Stimulated activated CD4-positive, alpha-beta T cell treated with anti-CD3 and anti-CD28 coated beads, Interleukin-1b, Interleukin-23, amount 100 ng/mL, for 1 hour (primary cell): ENCODE results near the gene ZNF443.
"Not testable (repeated sequence)": the region's sequence is repeated elsewhere in the genome, so short reads cannot be mapped to it uniquely, and the experiment has no call there.

Experiments used
- DNase-seq, 2 donors: peaks; one replicate each; pipeline ENCODE4 v3.0.0-alpha.2; 2020; ENCODE audit warnings: low read depth in 2 of 2

Gene ZNF443

DNA sequence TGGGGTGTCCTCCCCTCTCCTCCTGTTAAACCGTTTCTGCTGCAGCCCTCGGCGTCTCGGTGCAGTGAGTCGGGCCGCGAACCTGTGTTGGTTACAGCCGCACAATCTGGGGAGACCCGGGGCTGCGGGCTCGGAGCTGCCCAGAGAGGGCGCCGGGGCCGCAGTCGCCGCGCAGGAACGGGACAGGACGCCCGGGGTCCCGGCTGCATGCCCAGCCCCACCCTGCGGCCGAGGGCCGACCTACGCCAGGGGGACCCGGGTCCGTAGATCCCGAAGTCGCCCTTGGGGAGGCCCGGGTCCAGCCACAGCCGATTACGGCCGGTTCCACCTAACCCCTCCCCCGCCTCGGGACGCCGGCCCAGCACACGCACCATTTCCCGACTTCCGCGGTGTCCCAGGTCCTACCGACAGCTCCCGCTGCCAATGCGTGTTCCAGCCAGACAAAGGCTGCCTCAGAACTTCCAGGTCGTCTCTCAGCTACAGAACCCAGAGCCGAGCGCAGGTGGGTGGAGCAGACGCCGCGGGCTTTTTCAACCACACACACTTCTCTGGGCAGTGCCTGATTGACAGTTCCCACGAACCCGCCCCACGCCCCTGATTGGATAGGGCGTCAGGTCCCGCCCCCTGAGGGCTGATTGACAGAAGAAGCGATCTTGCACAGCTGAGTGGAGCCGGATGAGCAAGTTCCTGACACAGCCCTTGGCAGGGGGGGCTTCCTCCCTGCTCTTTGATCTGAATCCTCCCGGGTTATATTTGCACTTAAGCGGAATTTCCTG lies at the start of gene ZNF443:
TSS of gene ZNF443 (minus strand) at position 481 of the 776 bp plus-strand sequence. CDS start at position 374, 107 bp downstream.
- DNase-seq: peak; percentile 95 to 98

DNA sequence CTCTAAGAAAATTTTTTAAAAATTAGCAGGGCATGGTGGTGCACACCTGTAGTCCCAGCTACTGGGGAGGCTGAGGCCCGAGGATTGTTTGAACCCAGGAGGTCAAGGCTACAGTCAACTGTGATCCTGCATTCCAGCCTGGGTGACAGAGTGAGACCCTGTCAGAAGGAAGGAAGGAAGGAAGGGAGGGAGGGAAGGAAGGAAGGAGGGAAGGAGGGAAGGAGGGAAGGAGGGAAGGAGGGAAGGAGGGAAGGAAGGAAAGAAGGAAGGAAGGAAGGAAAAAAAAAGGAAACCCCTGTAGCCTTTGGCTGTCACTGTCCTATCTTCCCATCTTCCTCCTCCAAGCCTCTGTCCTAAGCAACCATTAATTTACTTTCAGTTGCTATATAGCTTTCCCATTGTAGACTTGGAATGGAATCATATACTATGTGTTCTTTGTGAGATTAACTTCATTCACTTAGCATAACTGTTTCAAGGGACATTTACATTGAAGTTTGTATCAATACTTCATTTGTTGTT lies 45.5 kb upstream of the ZNF443 start:
- DNase-seq: not testable (repeated sequence)

DNA sequence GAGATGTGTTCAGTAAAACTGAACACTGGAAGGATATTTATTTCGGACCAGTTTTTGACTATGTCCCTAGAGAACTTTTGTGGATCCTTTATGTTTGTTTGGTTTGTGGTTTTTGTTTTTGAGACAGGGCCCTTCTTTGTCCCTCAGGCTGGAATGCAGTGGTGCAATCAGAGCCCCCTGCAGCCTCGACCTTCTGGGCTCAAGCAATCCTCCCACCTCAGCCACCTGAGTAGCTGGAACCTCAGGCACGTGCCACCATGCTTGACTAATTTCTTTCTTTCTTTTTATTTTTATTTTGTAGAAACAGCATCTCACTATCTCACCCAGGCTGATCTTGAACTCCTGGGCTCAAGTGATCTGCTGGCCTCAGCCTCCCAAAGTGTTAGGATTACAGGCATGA lies 44.8 kb upstream of the ZNF443 start:
- no peak for DNase-seq

DNA sequence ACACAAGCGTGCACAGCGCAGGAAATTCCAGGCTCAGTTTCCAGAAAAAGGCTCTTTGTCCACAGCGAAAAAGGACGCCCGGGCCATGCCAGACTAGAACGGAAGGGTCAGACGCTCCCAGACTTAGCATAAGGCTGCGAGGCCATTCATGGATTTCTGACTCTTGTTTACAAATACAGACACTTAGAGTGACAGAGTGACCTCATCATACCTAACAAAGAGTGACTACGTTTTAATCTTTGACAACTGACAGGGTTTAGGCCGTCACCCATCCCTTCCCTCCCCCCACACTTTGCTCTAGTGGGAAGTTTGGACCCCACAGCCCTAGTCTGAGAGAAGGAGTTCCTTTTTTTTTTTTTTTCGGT lies 44.2 kb upstream of the ZNF443 start:
- no peak for DNase-seq

DNA sequence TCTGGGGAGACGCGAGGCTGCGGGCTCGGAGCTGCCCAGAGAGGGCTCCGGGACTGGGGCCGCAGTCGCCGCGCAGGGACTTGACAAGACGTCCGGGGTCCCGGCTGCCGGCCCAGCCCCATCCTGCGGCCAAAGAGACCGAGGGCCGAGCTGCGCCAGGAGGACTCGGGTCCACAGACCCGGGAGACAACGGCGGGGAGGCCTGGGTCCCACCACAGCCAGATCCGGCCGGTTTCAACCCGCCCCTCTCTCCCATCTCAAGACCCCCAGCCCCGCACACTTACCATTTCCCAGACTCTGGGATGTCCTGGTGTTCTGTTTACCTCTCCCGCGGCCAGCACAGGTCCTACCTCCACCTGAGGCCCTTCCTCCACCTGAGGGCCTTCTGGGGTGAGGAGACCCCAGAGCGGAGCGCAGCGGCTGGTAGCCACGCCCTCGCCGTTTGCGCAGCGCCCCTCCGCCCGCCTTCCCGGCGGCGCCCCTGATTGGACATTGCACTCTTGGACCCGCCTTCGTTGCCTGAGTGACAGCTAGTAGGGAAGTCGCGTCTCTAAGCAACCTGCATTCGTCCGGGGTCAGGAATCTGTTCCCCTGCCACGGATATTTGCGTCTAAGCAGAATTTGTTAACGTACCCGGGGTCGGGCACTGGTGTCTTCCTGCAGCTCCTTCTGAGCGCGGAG lies 43.7 kb upstream of the ZNF443 start, which contains the start of gene ZNF709:
TSS of gene ZNF709 (minus strand) at position 446 of the 681 bp plus-strand sequence. CDS start at position 287, 159 bp downstream.
- peak; percentile 72 to 80 for DNase-seq

DNA sequence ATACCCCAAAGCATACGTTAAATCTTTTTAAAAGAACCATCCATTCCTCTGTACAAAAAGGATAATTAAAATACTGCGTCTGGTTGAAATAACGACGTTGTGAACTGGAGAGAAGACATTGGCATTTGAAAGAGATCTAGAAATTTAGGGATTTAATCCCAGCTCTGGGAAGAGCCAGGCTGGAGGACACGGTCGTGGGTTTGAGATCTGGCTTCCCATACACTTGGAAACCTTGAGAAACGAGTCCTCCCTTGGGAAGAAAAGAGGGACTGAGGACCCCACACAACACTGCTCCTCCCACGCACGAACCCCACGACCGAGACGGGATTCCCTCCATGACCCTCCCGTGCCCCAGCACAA lies 43.2 kb upstream of the ZNF443 start:
- DNase-seq: no peak

DNA sequence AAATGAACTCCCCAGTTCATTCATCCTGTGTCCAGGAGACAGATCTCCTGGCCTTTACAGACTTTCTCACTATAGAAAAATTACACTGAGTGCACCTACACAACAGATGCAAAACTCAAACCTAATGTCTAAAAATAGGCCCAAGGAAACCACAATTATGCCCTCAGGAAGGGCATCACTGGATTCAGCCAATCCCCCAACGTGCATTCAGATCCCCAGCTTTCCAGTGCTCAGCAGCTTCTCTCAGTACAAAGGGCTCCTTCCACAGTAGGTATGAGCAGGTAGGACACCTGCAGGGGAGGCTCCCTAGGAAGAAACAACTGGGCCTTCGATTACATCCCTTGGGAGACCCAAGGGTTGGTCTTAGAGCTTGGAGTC lies 41.7 kb upstream of the ZNF443 start:
- no peak for DNase-seq

DNA sequence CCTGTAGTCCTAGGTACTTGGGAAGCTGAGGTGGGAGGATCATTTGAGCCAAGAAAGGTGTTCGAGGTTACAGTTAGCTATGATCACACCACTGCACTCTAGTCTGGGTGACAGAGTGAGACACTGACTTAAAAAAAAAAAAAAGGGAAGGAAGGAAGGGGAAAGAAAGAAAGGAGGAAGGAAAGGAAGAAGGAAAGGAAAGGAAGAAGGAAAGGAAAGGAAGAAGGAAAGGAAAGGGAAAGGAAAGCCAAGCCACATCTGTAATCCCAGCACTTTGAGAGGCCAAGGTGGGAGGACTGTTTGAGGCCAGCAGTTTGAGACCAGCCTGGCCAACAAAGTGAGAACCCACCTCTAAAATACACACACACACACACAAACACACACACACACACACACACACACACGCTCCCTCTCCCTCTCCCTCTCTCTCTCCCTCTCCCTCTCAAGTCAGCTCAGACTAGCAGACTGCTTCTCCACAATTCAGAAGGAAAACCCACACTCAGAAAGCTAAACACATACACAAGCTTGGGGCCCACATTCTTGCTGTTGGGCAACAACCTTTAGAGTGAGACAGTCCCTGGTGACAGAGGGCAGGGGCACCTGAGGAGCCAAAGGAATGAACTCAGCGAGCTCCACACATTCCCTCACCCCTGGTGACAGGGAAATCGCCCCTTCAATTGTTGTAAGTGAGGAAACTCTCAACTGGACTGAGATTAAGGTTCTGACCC lies 41.1 kb upstream of the ZNF443 start:
- no peak for DNase-seq

DNA sequence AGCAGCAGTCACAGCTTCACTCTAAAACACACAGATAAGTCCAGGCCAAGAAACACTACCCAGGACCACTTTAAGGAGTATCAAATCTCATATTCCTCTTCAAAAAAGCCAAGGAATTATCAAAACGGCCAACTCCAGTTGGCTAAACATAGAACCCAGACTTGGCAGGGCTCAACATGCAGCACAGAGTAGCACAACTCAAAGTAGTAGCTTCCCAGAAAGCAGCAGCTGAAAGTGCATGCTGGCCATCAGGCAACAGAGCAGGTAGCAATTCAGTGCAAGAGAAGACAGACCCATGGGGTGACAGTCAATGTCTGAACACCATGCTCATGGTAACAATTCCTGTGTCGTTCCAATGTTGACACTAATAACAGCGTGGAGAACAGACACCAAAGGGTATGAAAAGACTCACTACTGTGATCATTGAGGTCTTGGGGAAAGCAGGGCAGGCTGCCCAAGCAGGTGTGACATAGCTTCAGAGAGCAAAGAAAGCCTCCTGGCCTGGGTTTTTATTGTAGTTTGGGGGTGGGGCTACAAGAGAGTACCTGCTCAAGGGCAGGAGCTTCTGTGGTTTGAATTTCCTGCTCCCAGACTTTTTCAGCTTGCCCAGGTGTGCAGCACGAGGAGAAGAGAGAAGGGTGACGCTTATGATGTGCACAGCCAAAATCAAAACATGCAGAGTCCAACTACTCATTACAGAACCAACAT lies 37.6 kb upstream of the ZNF443 start:
- DNase-seq: no peak

DNA sequence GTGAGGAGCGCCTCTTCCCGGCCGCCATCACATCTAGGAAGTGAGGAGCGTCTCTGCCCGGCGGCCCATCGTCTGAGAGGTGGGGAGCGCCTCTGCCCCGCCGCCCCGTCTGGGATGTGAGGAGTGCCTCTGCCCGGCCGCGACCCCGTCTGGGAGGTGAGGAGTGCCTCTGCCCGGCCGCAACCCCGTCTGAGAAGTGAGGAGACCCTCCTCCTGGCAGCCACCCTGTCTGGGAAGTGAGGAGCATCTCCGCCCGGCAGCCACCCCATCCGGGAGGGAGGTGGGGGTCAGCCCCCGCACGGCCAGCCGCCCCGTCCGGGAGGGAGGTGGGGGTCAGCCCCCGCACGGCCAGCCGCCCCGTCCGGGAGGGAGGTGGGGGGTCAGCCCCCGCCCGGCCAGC lies 26.8 kb upstream of the ZNF443 start:
- DNase-seq: not testable (repeated sequence)

DNA sequence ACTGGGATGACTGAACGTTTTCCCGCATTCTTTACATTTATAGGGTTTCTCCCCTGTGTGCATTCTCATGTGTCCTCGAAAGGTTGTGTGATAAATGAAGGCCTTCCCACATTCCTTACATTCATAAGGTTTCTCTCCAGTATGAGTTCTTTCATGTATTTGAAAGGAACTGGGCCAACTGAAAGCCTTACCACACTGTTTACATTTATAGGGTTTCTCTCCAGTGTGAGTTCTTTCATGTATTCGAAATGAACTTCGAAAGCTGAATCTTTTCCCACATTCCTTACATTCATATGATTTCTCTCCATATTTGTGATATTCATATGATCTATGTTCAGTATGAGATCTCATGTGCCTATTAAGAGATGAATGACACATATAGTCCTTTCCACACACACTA lies 24.4 kb upstream of the ZNF443 start:
- DNase-seq: no peak

DNA sequence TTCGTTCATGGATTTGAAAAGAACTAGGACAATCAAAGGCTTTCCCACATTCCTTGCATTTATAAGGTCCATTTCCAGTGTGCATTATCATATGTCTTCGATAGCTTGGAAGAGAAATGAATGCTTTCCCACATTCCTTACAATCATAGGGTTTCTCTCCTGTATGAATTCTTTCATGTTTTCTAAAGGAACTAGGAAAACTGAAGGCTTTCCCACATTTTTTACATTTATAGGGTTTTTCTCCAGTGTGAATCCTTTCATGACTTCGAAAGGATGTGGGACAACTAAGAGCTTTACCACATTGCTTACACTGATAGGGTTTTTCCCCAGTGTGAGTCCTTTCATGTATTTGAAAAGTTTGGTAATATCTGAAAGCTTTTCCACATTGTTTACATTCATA lies 23.9 kb upstream of the ZNF443 start:
- DNase-seq: no peak

DNA sequence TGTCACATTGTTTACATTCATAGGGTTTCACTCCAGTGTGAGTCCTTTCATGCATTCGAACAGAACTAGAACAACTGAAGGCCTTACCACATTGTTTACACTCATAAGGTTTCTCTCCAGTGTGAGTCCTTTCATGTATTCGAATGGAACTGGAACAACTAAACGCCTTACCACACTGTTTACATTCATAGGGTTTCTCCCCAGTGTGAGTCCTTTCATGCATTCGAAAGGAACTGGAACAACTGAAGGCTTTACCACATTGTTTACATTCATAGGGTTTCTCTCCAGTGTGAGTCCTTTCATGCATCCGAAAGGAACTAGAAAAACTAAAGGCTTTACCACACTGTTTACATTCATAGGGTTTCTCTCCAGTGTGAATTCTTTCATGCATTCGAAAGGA lies 23.3 kb upstream of the ZNF443 start:
- not testable (repeated sequence) for DNase-seq

DNA sequence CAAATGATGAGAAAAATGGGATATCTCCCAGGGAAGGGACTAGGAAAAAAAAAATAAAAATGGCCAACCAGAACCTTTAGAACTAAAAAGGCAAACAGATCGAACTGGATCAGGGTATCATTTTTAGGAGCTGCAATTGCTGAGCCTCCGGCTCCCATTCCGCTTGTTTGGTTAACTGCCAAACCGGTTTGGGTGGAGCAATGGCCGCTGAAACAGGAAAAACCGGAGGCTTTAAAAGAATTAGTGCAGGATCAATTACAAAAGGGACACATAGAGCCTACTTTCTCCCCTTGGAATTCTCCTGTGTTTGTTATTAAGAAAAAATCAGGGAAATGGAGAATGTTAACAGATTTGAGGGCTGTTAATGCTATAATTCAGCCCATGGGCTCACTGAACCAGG lies 12.7 kb upstream of the ZNF443 start:
- no peak for DNase-seq

DNA sequence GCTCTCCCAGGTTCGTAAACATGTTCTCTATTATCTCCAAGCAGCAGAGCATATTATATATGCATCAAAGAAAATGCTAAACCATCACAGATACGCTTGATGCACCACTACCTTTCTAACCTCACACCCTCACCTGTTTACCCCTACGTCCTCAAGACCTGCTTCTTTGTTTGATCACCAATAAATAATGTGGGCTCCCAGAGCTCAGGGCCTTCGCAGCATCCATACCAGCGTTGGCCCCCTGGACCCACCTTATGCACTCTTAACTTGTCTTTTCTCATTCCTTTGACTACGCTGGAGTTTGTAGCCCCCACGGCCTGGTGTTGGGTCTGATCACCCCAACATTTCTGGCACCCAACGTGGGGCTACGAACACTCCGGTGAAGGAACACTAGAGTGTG lies 10.0 kb upstream of the ZNF443 start:
- no peak for DNase-seq

DNA sequence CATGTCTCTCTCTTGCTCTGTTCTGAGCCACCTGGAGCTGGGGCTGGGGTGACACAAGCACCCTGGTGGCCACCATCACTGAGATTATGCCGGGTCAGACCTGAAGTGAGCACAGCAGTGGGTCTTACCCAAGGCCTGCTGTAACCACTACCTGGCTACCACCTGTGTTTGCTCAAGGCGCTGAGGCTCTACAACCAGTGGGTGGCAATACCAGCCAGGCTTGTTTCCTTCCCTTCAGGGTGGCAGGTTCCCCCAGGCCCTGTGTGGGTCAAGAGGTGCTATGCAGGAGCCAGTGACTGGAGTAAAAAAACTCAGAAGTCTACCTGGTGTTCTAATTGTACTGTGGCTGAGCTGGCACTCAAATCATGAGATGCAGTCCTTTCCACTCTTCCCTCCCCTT lies 8.0 kb upstream of the ZNF443 start:
- DNase-seq: no peak

DNA sequence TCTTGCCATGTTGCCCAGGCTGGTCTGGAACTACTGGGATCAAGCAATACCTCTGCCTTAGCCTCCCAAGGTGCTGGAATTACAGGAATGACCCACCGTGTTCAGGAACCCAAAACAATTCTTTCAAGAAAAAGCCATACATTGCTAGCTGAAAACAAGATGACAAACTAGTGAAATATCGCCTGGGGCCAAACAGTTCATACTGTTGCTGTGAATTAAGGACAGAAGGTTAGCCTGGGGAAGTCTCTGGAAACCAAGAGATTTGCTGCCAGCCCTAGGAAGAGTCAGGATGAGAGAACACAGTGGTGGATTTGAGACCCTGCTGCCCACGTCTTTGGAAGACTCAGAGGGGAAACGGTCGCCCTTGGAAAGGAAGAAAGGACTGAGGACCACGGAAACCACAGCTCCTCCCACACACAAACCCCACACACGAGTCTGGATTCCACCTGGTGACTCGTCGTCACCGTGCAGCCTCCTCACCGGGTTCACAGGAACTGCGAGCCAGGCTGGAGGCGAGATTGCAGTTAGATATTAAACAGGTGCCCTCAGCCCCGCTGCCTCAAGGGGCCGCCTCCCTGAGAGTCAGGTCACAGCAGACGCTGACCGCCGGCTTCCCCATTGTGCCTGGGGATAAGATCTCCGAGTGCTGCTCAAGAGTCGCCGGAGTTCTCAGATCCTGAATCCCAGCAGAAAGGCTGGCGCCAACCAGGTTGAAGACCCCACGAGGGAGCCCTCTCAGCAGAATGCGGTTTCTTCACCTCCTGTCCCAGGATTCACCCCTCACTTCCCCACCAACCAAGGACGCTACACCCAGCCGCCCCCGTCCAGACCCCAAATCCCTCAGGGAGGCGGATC lies 908 bp downstream of the ZNF443 start:
- DNase-seq: peak in 1 of 2 donors; percentile 21

DNA sequence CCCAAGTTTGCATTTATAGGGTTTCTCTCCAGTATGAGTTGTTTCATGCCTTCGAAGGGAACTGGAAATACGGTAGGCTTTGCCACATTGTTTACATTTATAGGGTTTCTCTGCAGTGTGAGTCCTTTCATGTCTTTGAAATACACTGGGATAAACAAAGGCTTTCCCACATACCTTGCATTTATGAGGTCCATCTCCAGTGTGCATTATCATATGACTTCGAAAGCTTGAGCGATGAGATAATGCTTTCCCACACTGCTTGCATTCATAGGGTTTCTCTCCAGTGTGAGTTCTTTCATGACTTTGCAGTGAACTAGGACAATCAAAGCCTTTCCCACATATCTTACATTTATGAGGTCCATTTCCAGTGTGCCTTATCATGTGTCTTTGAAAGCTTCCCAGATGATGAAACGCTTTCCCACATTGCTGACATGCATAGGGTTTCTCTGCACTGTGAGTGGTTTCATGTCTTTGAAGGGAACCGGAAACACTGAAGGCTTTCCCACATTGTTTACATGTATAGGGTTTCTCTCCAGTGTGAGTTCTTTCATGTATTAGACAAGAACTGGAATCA lies 10.0 kb downstream of the ZNF443 start:
- not testable (repeated sequence) for DNase-seq

DNA sequence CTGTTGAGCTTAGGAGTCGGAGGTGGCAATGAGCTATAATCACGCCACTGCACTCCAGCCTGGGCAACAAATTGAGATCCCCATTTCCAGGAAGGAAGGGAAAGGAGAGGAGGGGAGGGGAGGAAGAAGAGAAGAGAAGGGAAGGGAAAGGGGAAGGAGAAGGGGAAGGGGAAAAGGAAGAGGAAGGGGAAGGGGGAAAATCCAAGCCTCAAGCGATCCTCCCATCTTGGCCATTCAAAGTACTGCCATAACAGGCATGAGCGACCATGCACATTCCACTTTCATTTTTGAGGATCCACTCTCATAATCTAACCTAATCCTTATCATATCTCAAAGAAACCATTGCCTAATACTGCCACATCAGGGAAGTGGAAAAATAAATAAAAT lies 14.9 kb downstream of the ZNF443 start:
- no peak for DNase-seq

DNA sequence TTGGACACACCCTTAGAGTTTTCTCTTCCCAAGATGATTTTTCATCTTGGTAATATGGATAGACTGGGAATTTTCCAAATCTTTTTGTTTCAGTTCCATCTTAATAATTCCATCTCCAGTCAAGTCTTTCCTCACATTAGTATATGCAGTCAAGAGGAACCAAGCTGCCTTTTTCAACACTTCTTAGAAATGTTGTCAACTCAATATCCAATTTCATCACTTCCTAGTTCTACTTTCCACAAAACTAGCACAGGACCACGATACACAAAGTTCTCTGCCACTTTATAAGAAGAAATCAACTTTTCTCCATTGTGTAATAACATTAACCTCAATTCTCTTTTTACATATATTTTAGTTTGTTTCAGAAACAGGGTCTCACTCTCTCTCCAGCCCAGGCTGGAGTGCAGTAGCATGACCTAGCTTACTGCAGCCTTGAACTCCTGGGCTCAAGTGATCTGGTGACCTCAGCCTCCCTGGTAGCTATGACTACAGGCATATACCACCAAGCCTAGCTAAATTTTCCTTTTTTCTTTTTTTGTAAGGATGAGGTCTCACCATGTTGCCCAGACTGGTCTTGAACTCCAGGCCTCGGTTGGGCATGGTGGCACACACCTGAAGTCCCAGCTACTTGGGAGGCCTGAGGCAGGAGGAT lies 15.5 kb downstream of the ZNF443 start:
- no peak for DNase-seq
